Large intestine (tissue), 12 donors: ENCODE measurements around the gene ZFP36L2. TPM values are rescaled to one million over a fixed set of nuclear protein-coding genes. Genes with fewer than 3 reads are reported as not detected.

Experiments
- DNase-seq, 2 donors: peaks; one replicate each; pipeline versions ENCODE4 v3.0.0 to v3.0.0-alpha.2; 2013
- H3K27ac ChIP-seq: one replicate; pipeline ENCODE4 v1.5.1; 2013; ENCODE audit warnings: low read length
- H3K27me3 ChIP-seq: 2 replicates; pipeline ENCODE4 v1.6.1; 2013; ENCODE audit warnings: low read length; ENCODE audit not compliant: control insufficient read depth, insufficient read depth
- H3K36me3 ChIP-seq: 2 replicates; pipeline ENCODE4 v1.6.1; 2013; ENCODE audit warnings: low read length; ENCODE audit not compliant: control insufficient read depth, insufficient read depth
- H3K4me1 ChIP-seq: one replicate; pipeline ENCODE4 v1.6.1; 2013; ENCODE audit warnings: low read length; ENCODE audit not compliant: control insufficient read depth, insufficient read depth
- H3K4me3 ChIP-seq: one replicate; pipeline ENCODE4 v1.5.1; 2013; ENCODE audit warnings: low read length
- H3K9me3 ChIP-seq: one replicate; pipeline ENCODE4 v1.6.1; 2013; ENCODE audit warnings: mild to moderate bottlenecking, low read depth, low read length, moderate library complexity; ENCODE audit not compliant: control insufficient read depth
- WGBS: methylation state at CpG from one replicate; pipeline ENCODE4 v1.1.5; 2013; ENCODE audit warnings: low lambda C conversion rate; ENCODE audit not compliant: insufficient coverage; 5-methylcytosine and 5-hydroxymethylcytosine counted together
- long read RNA-seq, 11 donors: transcript quantifications; one replicate each; lab custom pipeline, GENCODE V29; 2026
- polyA plus RNA-seq: library from polyadenylated mRNA; unstranded; fragments of 120-200 nt; gene quantifications from one replicate; pipeline ENCODE4 v1.2.1, GENCODE V29; 2013

Gene ZFP36L2
- 279 TPM for polyA plus RNA-seq
- long read RNA-seq, donor 1, transcript ZFP36L2-201 (2 exons, 3,696 nt): major isoform, 81 of 87 reads
- long read RNA-seq, donor 1, partial matches to known transcripts: 0 of 87 reads
- long read RNA-seq, donor 1, other reads (novel, unspliced or antisense): 6 of 87 reads
- long read RNA-seq, donor 2, transcript ZFP36L2-201 (2 exons, 3,696 nt): major isoform, 130 of 136 reads
- long read RNA-seq, donor 2, partial matches to known transcripts: 0 of 136 reads
- long read RNA-seq, donor 2, other reads (novel, unspliced or antisense): 6 of 136 reads
- long read RNA-seq, donor 3: 0 reads
- long read RNA-seq, donor 4, transcript ZFP36L2-201 (2 exons, 3,696 nt): major isoform, 23 of 23 reads
- long read RNA-seq, donor 4, partial matches to known transcripts: 0 of 23 reads
- long read RNA-seq, donor 4, other reads (novel, unspliced or antisense): 0 of 23 reads
- long read RNA-seq, donor 5, transcript ZFP36L2-201 (2 exons, 3,696 nt): major isoform, 95 of 95 reads
- long read RNA-seq, donor 5, partial matches to known transcripts: 0 of 95 reads
- long read RNA-seq, donor 5, other reads (novel, unspliced or antisense): 0 of 95 reads
- long read RNA-seq, donor 6, transcript ZFP36L2-201 (2 exons, 3,696 nt): major isoform, 183 of 193 reads
- long read RNA-seq, donor 6, partial matches to known transcripts: 0 of 193 reads
- long read RNA-seq, donor 6, other reads (novel, unspliced or antisense): 10 of 193 reads
- long read RNA-seq, donor 7, transcript ZFP36L2-201 (2 exons, 3,696 nt): major isoform, 55 of 65 reads
- long read RNA-seq, donor 7, partial matches to known transcripts: 10 of 65 reads
- long read RNA-seq, donor 7, other reads (novel, unspliced or antisense): 0 of 65 reads
- long read RNA-seq, donor 8, transcript ZFP36L2-201 (2 exons, 3,696 nt): major isoform, 178 of 178 reads
- long read RNA-seq, donor 8, partial matches to known transcripts: 0 of 178 reads
- long read RNA-seq, donor 8, other reads (novel, unspliced or antisense): 0 of 178 reads
- long read RNA-seq, donor 9, transcript ZFP36L2-201 (2 exons, 3,696 nt): major isoform, 83 of 90 reads
- long read RNA-seq, donor 9, partial matches to known transcripts: 0 of 90 reads
- long read RNA-seq, donor 9, other reads (novel, unspliced or antisense): 7 of 90 reads
- long read RNA-seq, donor 10, transcript ZFP36L2-201 (2 exons, 3,696 nt): major isoform, 125 of 135 reads
- long read RNA-seq, donor 10, partial matches to known transcripts: 0 of 135 reads
- long read RNA-seq, donor 10, other reads (novel, unspliced or antisense): 10 of 135 reads
- long read RNA-seq, donor 11, transcript ZFP36L2-201 (2 exons, 3,696 nt): major isoform, 95 of 95 reads
- long read RNA-seq, donor 11, partial matches to known transcripts: 0 of 95 reads
- long read RNA-seq, donor 11, other reads (novel, unspliced or antisense): 0 of 95 reads

GRCh38 chr2:43226558-43226954 lies at the start of gene ZFP36L2:
ZFP36L2 (minus strand) TSS chr2:43226606; CDS start chr2:43226315, 291 bp downstream.
- peak; percentile 96 to 98 for DNase-seq
- peak within 1 kb of the TSS; percentile 99 for H3K4me3 ChIP-seq
- WGBS: no CpG with 5 or more reads among the region's 58 CpGs
- no peaks in the 10 kb centered on the region for H3K9me3 ChIP-seq
- no peaks in the 10 kb centered on the region for H3K27me3 ChIP-seq
- peaks cover 26% of the 10 kb centered on the region for H3K4me1 ChIP-seq
- peaks cover 35% of the 10 kb centered on the region for H3K36me3 ChIP-seq
- peak within 1 kb of the TSS; percentile 100 for H3K27ac ChIP-seq

GRCh38 chr2:43274721-43275120 lies 48.3 kb upstream of the ZFP36L2 start:
- H3K4me1 ChIP-seq: peaks cover 16% of the 10 kb centered on the region
- no peak for DNase-seq
- 100% methylated on average over 1 of the region's 4 CpGs for WGBS
- H3K27ac ChIP-seq: no peak overlapping the region
- no peaks in the 10 kb centered on the region for H3K27me3 ChIP-seq
- no peaks in the 10 kb centered on the region for H3K9me3 ChIP-seq
- H3K4me3 ChIP-seq: no peak overlapping the region
- no peaks in the 10 kb centered on the region for H3K36me3 ChIP-seq

GRCh38 chr2:43274055-43274454 lies 47.6 kb upstream of the ZFP36L2 start:
- Histone ChIP-seq H3K4me1 (peaks cover 22% of the 10 kb centered on the region), H3K36me3 (no peaks in the 10 kb centered on the region), H3K27ac (no peak overlapping the region), H3K27me3 (no peaks in the 10 kb centered on the region), H3K9me3 (no peaks in the 10 kb centered on the region), H3K4me3 (no peak overlapping the region)
- DNase-seq: no peak
- no CpG with 5 or more reads among the region's 4 CpGs for WGBS

- no peak for DNase-seq
- Histone ChIP-seq H3K9me3 (no peaks in the 10 kb centered on the region), H3K4me3 (no peak overlapping the region), H3K27ac (no peak overlapping the region), H3K36me3 (no peaks in the 10 kb centered on the region), H3K4me1 (peaks cover 23% of the 10 kb centered on the region), H3K27me3 (no peaks in the 10 kb centered on the region)
- WGBS: no CpG with 5 or more reads among the region's 4 CpGs
These were observed 47.1 kb upstream of the ZFP36L2 start for GRCh38 chr2:43273529-43273928.

GRCh38 chr2:43270930-43271615 lies 44.7 kb upstream of the ZFP36L2 start:
- no peak for DNase-seq
- H3K4me3 ChIP-seq: no peak overlapping the region
- WGBS: no CpG with 5 or more reads among the region's 4 CpGs
- H3K27ac ChIP-seq: no peak overlapping the region
- H3K36me3 ChIP-seq: no peaks in the 10 kb centered on the region
- H3K4me1 ChIP-seq: peaks cover 13% of the 10 kb centered on the region
- H3K27me3 ChIP-seq: no peaks in the 10 kb centered on the region
- no peaks in the 10 kb centered on the region for H3K9me3 ChIP-seq

- Histone ChIP-seq H3K36me3 (no peaks in the 10 kb centered on the region), H3K27me3 (no peaks in the 10 kb centered on the region), H3K4me3 (no peak overlapping the region), H3K27ac (no peak overlapping the region), H3K9me3 (no peaks in the 10 kb centered on the region), H3K4me1 (peaks cover 8% of the 10 kb centered on the region)
- DNase-seq: no peak
- no CpG with 5 or more reads among the region's 2 CpGs for WGBS
These were observed 44.1 kb upstream of the ZFP36L2 start for GRCh38 chr2:43270461-43270860.

- peaks cover 8% of the 10 kb centered on the region for H3K4me1 ChIP-seq
- no CpG with 5 or more reads among the region's 3 CpGs for WGBS
- H3K27me3 ChIP-seq: no peaks in the 10 kb centered on the region
- no peak overlapping the region for H3K27ac ChIP-seq
- H3K4me3 ChIP-seq: no peak overlapping the region
- no peaks in the 10 kb centered on the region for H3K36me3 ChIP-seq
- DNase-seq: no peak
- H3K9me3 ChIP-seq: no peaks in the 10 kb centered on the region
These were observed 43.3 kb upstream of the ZFP36L2 start for GRCh38 chr2:43269706-43270105.

- peak in 1 of 2 donors; percentile 40 for DNase-seq
- no peaks in the 10 kb centered on the region for H3K36me3 ChIP-seq
- no peaks in the 10 kb centered on the region for H3K9me3 ChIP-seq
- no peak overlapping the region for H3K4me3 ChIP-seq
- H3K4me1 ChIP-seq: peaks cover 8% of the 10 kb centered on the region
- WGBS: 100% methylated on average over 1 of the region's 14 CpGs
- H3K27ac ChIP-seq: peak overlapping the region; percentile 1
- no peaks in the 10 kb centered on the region for H3K27me3 ChIP-seq
These were observed 42.7 kb upstream of the ZFP36L2 start for GRCh38 chr2:43269074-43269572.

GRCh38 chr2:43268066-43268953 lies 41.9 kb upstream of the ZFP36L2 start:
- Histone ChIP-seq H3K36me3 (no peaks in the 10 kb centered on the region), H3K4me3 (no peak overlapping the region), H3K27ac (peak overlapping the region; percentile 1), H3K9me3 (no peaks in the 10 kb centered on the region), H3K4me1 (peaks cover 8% of the 10 kb centered on the region), H3K27me3 (no peaks in the 10 kb centered on the region)
- WGBS: 100% methylated on average over 1 of the region's 10 CpGs
- no peak for DNase-seq
